Measurements from ENCODE around the gene HOTAIR. TPM values are rescaled to one million over a fixed set of nuclear protein-coding genes. Genes with fewer than 3 reads are reported as not detected.
A peak's percentile ranks its signal among the peaks of the same experiment; 100 is the strongest.

Gene HOTAIR
- total and polyA plus RNA-seq, 9 donors, result 0.02 to 1.2 (median 0.28) TPM; not detected in 5

DNA sequence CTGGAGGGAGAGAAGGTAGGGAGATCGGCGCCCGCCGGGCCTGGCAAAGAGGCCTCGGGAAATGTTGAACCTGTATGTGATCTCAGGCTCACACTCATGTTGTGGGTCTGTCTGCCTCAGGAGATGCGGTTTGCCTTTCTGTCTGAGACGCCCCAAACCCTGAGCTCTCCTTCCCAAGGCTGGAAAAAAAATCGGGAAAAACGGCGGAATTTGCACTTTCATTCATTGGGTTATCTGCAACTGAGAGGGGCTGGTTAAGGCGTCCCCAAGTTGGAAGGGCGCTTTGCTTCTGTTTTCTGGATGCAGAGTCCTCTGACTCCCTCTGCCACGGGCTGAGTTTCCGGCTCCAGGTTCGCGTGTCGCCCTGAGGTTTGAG, 20.2 kb upstream of the HOTAIR start:
- Histone ChIP-seq H3K36me3 (no peaks in the 10 kb centered on the region), H3K4me1 (ENCODE audit: insufficient read depth) (peaks cover 8% of the 10 kb centered on the region), H3K4me3 (peak overlapping the region; percentile 21), H3K9me3 (no peaks in the 10 kb centered on the region), H3K27ac (peak overlapping the region in 1 of 2 donors; percentile 72), H3K27me3 (no peaks in the 10 kb centered on the region)
- intact Hi-C loops (cut with DNase I), result loop anchor here in 1 of 4 donors (10.0 kb wide), 1 partner anchor 360 kb away; no protein-coding TSS in a partner anchor
- DNase-seq, result no peak
- TF ChIP-seq POLR2A (IDR thresholded peaks at IDR 0.05) (no peak), CTCF (IDR thresholded peaks at IDR 0.05) (no peak), EP300 (IDR thresholded peaks at IDR 0.05) (no peak)
- WGBS, 3 donors, result 8 to 17% (median 13%) methylated on average over 17 of the region's 17 CpGs

DNA sequence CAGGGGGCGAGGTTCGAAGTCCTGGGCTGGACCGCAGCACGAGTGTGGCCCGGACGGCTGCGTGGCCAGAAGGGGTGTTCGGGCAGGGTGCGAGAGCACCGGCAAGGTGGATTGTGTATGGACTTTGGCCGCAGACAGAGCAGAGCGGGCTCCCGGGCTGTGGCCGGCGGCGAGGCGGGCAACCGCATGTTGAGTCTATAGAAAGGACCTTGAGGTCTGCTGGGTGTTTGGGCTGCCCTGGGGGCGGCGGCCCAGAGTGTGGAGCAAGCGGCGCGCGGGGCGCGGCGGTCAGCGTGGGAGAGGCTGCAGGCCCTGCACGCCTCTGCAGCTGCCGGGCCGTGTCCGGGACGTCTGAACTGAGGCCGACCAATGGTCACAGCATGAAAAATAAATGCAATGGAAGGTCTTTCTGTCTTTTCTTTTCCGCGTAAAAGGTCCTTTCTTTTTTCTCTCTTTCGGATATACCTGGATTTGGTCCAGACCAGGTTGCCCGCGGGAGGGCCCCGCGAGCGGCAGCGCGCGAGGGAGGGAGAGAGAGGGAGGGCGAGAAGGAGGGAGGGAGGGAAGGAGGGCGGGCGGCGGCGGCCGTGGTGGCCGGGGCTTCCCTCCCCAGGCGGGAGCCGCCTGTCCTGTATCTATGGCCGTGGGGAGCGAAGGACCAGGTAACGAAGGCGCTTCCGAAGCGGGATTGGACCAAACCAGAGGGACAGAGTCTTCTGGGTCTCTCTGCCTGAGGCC, 19.7 kb upstream of the HOTAIR start:
- Histone ChIP-seq H3K36me3 (no peaks in the 10 kb centered on the region), H3K27ac (peak overlapping the region in 1 of 2 donors; percentile 72), H3K4me3 (peak overlapping the region; percentile 21), H3K27me3 (no peaks in the 10 kb centered on the region), H3K4me1 (ENCODE audit: insufficient read depth) (peaks cover 8% of the 10 kb centered on the region), H3K9me3 (no peaks in the 10 kb centered on the region)
- TF ChIP-seq CTCF (IDR thresholded peaks at IDR 0.05) (no peak), POLR2A (IDR thresholded peaks at IDR 0.05) (no peak), EP300 (IDR thresholded peaks at IDR 0.05) (no peak)
- intact Hi-C loops (cut with DNase I), result loop anchor here in 1 of 4 donors (10.0 kb wide), 1 partner anchor 360 kb away; no protein-coding TSS in a partner anchor
- 4 to 13% (median 7%) methylated on average over 60 of the region's 60 CpGs for WGBS, 3 donors
- DNase-seq, result peak in 1 of 5 donors; percentile 65

DNA sequence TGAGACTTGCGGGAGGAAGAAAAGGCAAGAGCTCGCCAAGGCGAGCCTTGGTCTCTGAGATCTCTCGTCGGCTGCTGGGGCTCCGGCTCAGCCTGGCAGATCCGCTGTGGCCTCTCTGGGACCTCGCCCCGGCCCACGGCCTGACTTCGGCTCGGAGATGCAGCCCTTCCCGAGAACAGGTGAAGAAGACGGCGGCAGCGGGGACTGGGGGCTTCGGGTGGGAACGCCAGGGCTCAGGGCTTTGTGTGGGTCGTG, 19.2 kb upstream of the HOTAIR start:
- Histone ChIP-seq H3K36me3 (no peaks in the 10 kb centered on the region), H3K27me3 (no peaks in the 10 kb centered on the region), H3K9me3 (no peaks in the 10 kb centered on the region), H3K4me1 (ENCODE audit: insufficient read depth) (peaks cover 8% of the 10 kb centered on the region), H3K27ac (peak overlapping the region in 1 of 2 donors; percentile 24), H3K4me3 (peak overlapping the region; percentile 21)
- TF ChIP-seq CTCF (IDR thresholded peaks at IDR 0.05) (no peak), EP300 (IDR thresholded peaks at IDR 0.05) (no peak), POLR2A (IDR thresholded peaks at IDR 0.05) (no peak)
- 16 to 29% (median 18%) methylated on average over 19 of the region's 19 CpGs for WGBS, 3 donors
- peak in 1 of 5 donors; percentile 39 for DNase-seq
- intact Hi-C loops (cut with DNase I), result loop anchor here in 1 of 4 donors (10.0 kb wide), 1 partner anchor 361 kb away; no protein-coding TSS in a partner anchor

- no peak for TF ChIP-seq POLR2A (IDR thresholded peaks at IDR 0.05)
- TF ChIP-seq CTCF (IDR thresholded peaks at IDR 0.05), result no peak
- no peak for TF ChIP-seq EP300 (IDR thresholded peaks at IDR 0.05)
- no peak overlapping the region for H3K27ac ChIP-seq
- peaks cover 8% of the 10 kb centered on the region for H3K4me1 ChIP-seq (ENCODE audit: insufficient read depth)
- H3K36me3 ChIP-seq, result no peaks in the 10 kb centered on the region
- intact Hi-C loops (cut with DNase I), result loop anchor here in 1 of 4 donors (10.0 kb wide), 1 partner anchor 361 kb away; no protein-coding TSS in a partner anchor
- no peak overlapping the region for H3K4me3 ChIP-seq
- 50 to 63% (median 61%) methylated on average over 18 of the region's 18 CpGs for WGBS, 3 donors
- no peak for DNase-seq
- H3K27me3 ChIP-seq, result no peaks in the 10 kb centered on the region
- H3K9me3 ChIP-seq, result no peaks in the 10 kb centered on the region
Observed at GRCh38 chr12:53993162-53994008, 18.6 kb upstream of the HOTAIR start.
